K562 (cell line): ENCODE results near the gene ZGLP1. TPM values are rescaled to one million over a fixed set of nuclear protein-coding genes. Genes with fewer than 3 reads are reported as not detected.

Source experiments
- ARHGAP35 ChIP-seq: fragments of 450-650 bp; IDR thresholded peaks from 2 replicates; pipeline ENCODE4 v1.6.1; 2018; ENCODE audit not compliant: partially characterized antibody
- CCNT2 ChIP-seq: IDR thresholded peaks from 2 replicates; pipeline ENCODE4 v1.6.1; 2011; ENCODE audit warnings: borderline replicate concordance, low read depth, mild to moderate bottlenecking, moderate library complexity, mixed read lengths, low read length; ENCODE audit not compliant: insufficient read length; ENCODE audit errors: extremely low read depth
- DDX20 ChIP-seq: fragments of 450-650 bp; IDR thresholded peaks from 2 replicates; pipeline ENCODE4 v1.6.1; 2016; ENCODE audit warnings: missing genetic modification characterization, low read depth, mild to moderate bottlenecking, missing compliant biosample characterization, moderate library complexity
- ELF2 ChIP-seq: fragments of 250-450 bp; sonication (Bioruptor Pico); IDR thresholded peaks from 2 replicates; pipeline ENCODE4 v1.5.0; 2021; ENCODE audit warnings: mild to moderate bottlenecking
- JUND ChIP-seq, 2 experiments: IDR thresholded peaks; 2 replicates in 1 of 2; 3 replicates in 1 of 2; pipeline ENCODE4 v1.6.1; 2011; ENCODE audit warnings: borderline replicate concordance in 2 of 2, low read depth in 2 of 2, low read length in 2 of 2, improper control_type of control experiment in 1 of 2, missing biosample characterization in 1 of 2, missing genetic modification characterization in 1 of 2, missing genetic modification reagents in 1 of 2
- KAT7 ChIP-seq: sonication (generic); formaldehyde crosslinking; IDR thresholded peaks from 2 replicates; pipeline ENCODE4 v1.8.0; 2022; ENCODE audit warnings: missing genetic modification reagents, mild to moderate bottlenecking, borderline replicate concordance
- MAFG ChIP-seq: fragments of 450-650 bp; conservative IDR thresholded peaks from 2 replicates; pipeline ENCODE4 v1.6.1; 2016; ENCODE audit warnings: missing genetic modification characterization, missing compliant biosample characterization
- MYNN ChIP-seq, 2 experiments: sonication (generic); formaldehyde crosslinking in 1 of 2; IDR thresholded peaks; 2 replicates each; pipeline versions ENCODE4 v1.5.0 to v1.6.1; 2016 to 2020; ENCODE audit warnings: antibody characterized with exemption in 1 of 2, missing genetic modification reagents in 1 of 2
- NRF1 ChIP-seq, 2 experiments: fragments of 450-650 bp; IDR thresholded peaks in 1 of 2; conservative IDR thresholded peaks in 1 of 2; 2 replicates each; pipeline ENCODE4 v1.6.1; 2014; ENCODE audit warnings: mild to moderate bottlenecking in 2 of 2
- TCF7 ChIP-seq: sonication (generic); IDR thresholded peaks from 2 replicates; pipeline ENCODE4 v1.6.1; 2016; ENCODE audit warnings: antibody characterized with exemption, borderline replicate concordance
- ZNF165 ChIP-seq: fragments of 250-450 bp; sonication (Bioruptor Pico); IDR thresholded peaks from 2 replicates; pipeline ENCODE4 v1.4.0; 2020; ENCODE audit warnings: borderline replicate concordance
- ZNF384 ChIP-seq: IDR thresholded peaks from 2 replicates; pipeline ENCODE4 v1.6.1; 2012; ENCODE audit warnings: low read depth, low read length, improper control_type of control experiment
- polyA plus RNA-seq, 8 experiments: library from polyadenylated mRNA; depleted of rRNA in 4 of 8; stranded (reverse) in 5 of 8; unstranded in 3 of 8; fragments of >200 nt; fragmentation: Nextera tagmentation in 2 of 8; fragmentation: Illumina TruSeq in 1 of 8; extraction: Ambion mirVana in 2 of 8; extraction: Trizol in 1 of 8; gene quantifications; 2 replicates each; pipeline versions ENCODE4 v1.2.1 to v1.2.3, GENCODE V29; 2011 to 2014; ENCODE audit warnings: inconsistent platforms in 1 of 8, missing spikeins in 1 of 8
- total RNA-seq, 7 experiments: library from RNA; depleted of rRNA in 6 of 7; stranded (reverse); fragments of >200 nt in 6 of 7; fragmentation: Illumina TruSeq in 2 of 7; extraction: Trizol in 2 of 7; gene quantifications; 2 replicates each; pipeline versions ENCODE4 v1.2.1 to v1.2.3, GENCODE V29; 2011 to 2021; ENCODE audit warnings: low replicate concordance in 1 of 7
- TF ChIP-seq, protein P1 (sequence below): fragments of 250-450 bp; sonication (Bioruptor Pico); IDR thresholded peaks from 2 replicates; pipeline ENCODE4 v1.5.0; 2021; ENCODE audit warnings: mild to moderate bottlenecking, moderate library complexity
- TF ChIP-seq, protein P2 (sequence below), 3 experiments: fragments of 200-800 bp in 1 of 3; fragments of 250-450 bp in 1 of 3; fragments of 450-650 bp in 1 of 3; sonication (Bioruptor Pico) in 1 of 3; sonication (Bioruptor generic) in 1 of 3; formaldehyde crosslinking in 1 of 3; IDR thresholded peaks; 2 replicates each; pipeline versions ENCODE4 v1.6.1 to v1.8.0; 2016 to 2022; ENCODE audit warnings: mild to moderate bottlenecking in 2 of 3, missing genetic modification characterization in 2 of 3, missing compliant biosample characterization in 1 of 3, moderate library complexity in 1 of 3
- TF ChIP-seq, protein P3 (sequence below), 2 experiments: IDR thresholded peaks; 2 replicates each; pipeline ENCODE4 v1.6.1; 2012; ENCODE audit warnings: improper control_type of control experiment in 2 of 2, low read depth in 2 of 2, low read length in 2 of 2, borderline replicate concordance in 1 of 2

ZGLP1 gene
- total and polyA plus RNA-seq, 9 of the 15 experiments (the other 6 are each of a cell fraction or from before 2014, with no cell fraction given): 0.24 to 4.5 (median 2.2) TPM

DNA sequence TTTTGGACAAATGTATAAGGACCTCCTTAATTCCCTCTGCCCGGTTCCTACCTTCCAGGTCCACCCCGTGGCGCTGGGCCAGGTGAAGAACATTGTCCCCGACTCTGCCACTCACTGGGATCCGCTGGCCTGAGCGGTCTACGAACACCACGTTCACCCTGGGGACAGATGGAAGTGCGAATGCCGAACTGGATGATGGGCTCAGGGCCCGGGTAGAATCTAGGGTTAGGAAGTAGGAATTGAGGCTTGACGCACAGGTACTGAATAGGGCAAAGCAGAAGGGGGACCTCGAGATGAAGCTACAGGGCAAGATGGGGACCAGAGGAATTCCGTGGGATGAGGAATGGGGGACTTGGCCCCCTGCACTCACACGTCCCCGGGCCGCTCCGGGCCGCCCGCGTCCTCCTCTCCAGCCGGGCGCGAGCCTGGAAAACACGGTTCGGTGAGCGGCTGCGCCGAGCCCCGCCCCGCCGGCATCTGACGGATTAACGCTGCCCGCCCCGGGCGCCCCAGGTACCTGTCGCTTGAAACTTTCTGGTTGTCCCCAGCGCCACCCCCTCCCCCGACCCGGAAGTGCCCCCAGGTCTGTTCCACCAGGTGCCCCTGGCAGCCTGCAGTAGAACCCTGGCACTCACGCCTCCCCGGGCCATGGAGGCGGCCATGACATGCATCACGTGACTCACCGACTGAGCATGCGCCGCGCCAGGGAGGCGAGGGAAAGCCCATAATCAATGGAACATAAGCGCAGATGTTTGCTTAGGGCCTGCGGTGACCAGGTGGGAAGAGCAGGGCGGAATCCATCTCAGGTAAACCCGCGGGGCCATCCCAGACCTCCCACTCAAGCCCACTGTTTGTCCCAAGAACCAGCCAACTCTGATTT lies 6.0 kb upstream of the ZGLP1 start, which contains the start of gene FDX2 (continued):
- TF ChIP-seq MYNN (IDR thresholded peaks at IDR 0.05) (peak; percentile 74), MYNN (CRISPR knock-in tag; IDR thresholded peaks at IDR 0.05) (no peak), CCNT2 (no peak), ZNF384 (0 out of 2 replicates have a peak, but pooled peaks have one; percentile 21), TCF7 (peak; percentile 14; the same call in 1 of the 2 replicates), DDX20 (tag) (no peak), ELF2 (peak; percentile 52; the same call in 1 of the 2 replicates), NRF1 (conservative IDR thresholded peaks at IDR 0.05 in 1 of 2, IDR thresholded peaks at IDR 0.05 in 1 of 2) (peak; percentile 93 to 95), ZNF165 (CRISPR knock-in tag) (no peak), JUND (IDR thresholded peaks at IDR 0.05; ENCODE audit: borderline replicate concordance, low read depth, low read length) (0 out of 2 replicates have a peak, but pooled peaks have one; percentile 33), JUND (tag; IDR thresholded peaks at IDR 0.05; ENCODE audit: borderline replicate concordance, low read depth, low read length) (no peak), ARHGAP35 (no peak), MAFG (tag) (no peak), KAT7 (CRISPR knock-in tag) (no peak)
- TF ChIP-seq, protein P1, sequence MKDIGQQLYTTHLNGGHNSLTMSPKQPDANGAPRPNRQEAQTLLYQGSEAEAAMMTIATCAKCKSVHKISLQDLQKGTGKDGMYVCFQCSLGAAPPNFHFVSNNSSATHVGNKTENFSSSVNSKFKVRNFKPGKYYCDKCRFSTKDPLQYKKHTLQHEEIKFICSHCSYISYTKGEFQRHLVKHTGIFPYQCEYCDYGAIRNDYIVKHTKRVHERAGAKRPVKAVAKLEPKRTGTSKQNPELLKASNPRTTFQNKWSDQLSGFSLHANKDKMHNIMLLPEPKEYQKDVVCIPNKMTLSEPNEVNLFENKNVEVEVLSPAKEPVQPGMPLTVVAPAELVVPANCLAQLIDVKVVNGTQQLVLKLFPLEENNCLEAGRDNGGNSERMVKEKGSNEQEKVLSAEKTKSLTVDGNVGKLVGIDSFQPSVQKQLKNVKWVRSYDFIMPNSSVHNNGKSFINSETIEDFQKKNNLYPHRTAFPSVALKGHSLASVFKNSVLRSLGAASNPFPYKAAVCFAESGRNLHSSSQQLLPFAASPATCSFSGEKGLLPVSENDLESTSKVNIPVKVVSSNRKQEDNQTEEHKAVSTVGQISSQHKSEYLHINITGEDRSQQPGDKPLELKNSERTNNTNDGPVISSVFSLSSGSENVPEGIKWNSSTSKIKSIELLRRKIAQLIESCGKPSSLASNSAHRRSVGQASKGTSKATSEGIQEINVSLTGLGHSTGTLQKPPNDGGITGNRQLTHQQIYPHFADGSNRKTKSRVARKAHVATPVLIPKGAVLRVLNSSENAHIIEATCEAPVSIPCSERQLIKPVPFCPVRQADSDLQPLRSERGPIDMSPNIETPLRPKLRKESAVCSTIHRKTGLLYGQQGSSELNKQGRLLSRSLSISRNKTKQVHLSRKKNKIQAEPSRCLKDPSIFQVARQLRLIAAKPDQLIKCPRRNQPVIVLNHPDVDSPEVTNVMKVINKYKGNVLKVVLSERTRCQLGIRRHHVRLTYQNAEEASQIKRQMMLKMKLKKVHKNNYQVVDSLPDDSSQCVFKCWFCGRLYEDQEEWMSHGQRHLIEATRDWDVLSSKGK (CRISPR knock-in tag): no peak; the same call in 1 of the 2 replicates
- TF ChIP-seq, protein P2, sequence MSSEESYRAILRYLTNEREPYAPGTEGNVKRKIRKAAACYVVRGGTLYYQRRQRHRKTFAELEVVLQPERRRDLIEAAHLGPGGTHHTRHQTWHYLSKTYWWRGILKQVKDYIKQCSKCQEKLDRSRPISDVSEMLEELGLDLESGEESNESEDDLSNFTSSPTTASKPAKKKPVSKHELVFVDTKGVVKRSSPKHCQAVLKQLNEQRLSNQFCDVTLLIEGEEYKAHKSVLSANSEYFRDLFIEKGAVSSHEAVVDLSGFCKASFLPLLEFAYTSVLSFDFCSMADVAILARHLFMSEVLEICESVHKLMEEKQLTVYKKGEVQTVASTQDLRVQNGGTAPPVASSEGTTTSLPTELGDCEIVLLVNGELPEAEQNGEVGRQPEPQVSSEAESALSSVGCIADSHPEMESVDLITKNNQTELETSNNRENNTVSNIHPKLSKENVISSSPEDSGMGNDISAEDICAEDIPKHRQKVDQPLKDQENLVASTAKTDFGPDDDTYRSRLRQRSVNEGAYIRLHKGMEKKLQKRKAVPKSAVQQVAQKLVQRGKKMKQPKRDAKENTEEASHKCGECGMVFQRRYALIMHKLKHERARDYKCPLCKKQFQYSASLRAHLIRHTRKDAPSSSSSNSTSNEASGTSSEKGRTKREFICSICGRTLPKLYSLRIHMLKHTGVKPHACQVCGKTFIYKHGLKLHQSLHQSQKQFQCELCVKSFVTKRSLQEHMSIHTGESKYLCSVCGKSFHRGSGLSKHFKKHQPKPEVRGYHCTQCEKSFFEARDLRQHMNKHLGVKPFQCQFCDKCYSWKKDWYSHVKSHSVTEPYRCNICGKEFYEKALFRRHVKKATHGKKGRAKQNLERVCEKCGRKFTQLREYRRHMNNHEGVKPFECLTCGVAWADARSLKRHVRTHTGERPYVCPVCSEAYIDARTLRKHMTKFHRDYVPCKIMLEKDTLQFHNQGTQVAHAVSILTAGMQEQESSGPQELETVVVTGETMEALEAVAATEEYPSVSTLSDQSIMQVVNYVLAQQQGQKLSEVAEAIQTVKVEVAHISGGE (CRISPR knock-in tag; IDR thresholded peaks at IDR 0.05): no peak
- TF ChIP-seq, protein P3, sequence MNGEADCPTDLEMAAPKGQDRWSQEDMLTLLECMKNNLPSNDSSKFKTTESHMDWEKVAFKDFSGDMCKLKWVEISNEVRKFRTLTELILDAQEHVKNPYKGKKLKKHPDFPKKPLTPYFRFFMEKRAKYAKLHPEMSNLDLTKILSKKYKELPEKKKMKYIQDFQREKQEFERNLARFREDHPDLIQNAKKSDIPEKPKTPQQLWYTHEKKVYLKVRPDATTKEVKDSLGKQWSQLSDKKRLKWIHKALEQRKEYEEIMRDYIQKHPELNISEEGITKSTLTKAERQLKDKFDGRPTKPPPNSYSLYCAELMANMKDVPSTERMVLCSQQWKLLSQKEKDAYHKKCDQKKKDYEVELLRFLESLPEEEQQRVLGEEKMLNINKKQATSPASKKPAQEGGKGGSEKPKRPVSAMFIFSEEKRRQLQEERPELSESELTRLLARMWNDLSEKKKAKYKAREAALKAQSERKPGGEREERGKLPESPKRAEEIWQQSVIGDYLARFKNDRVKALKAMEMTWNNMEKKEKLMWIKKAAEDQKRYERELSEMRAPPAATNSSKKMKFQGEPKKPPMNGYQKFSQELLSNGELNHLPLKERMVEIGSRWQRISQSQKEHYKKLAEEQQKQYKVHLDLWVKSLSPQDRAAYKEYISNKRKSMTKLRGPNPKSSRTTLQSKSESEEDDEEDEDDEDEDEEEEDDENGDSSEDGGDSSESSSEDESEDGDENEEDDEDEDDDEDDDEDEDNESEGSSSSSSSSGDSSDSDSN (IDR thresholded peaks at IDR 0.05; ENCODE audit: borderline replicate concordance in 1 of 2, low read depth in 2 of 2, low read length in 2 of 2): 0 out of 4 replicates have a peak, but pooled peaks of 1 of the 2 experiments have one; percentile 10
